Uterus (tissue), 4 donors: ENCODE measurements around the gene SPINK7. TPM values are rescaled to one million over a fixed set of nuclear protein-coding genes. Genes with fewer than 3 reads are reported as not detected.

Experiments used
- DNase-seq, 2 donors: peaks; one replicate each; pipeline ENCODE4 v3.0.0-alpha.2; 2019 to 2020
- H3K27ac ChIP-seq, 2 donors: fragments of 200-600 bp; sonication (generic); 1 replicate in 1 of 2; 2 replicates in 1 of 2; pipeline ENCODE4 v1.5.1; 2016 to 2018
- H3K27me3 ChIP-seq, 2 donors: fragments of 200-600 bp; sonication (generic); one replicate each; pipeline ENCODE4 v1.5.1; 2018 to 2019; ENCODE audit warnings: control low read depth in 1 of 2
- H3K36me3 ChIP-seq, 2 donors: fragments of 200-600 bp; sonication (generic); one replicate each; pipeline ENCODE4 v1.5.1; 2019; ENCODE audit warnings: control low read depth in 1 of 2
- H3K4me1 ChIP-seq, 2 donors: fragments of 200-600 bp; sonication (generic); one replicate each; pipeline ENCODE4 v1.5.1; 2018 to 2019; ENCODE audit warnings: control low read depth in 1 of 2
- H3K4me3 ChIP-seq, 2 donors: fragments of 200-600 bp; sonication (generic); 1 replicate in 1 of 2; 2 replicates in 1 of 2; pipeline ENCODE4 v1.5.1; 2018 to 2019; ENCODE audit warnings: mild to moderate bottlenecking in 1 of 2
- H3K9me3 ChIP-seq, 2 donors: fragments of 200-600 bp; sonication (generic); one replicate each; pipeline ENCODE4 v1.5.1; 2019; ENCODE audit warnings: control low read depth in 1 of 2
- POLR2A ChIP-seq, 2 donors: fragments of 450-650 bp; IDR thresholded peaks; one replicate each; pipeline ENCODE4 v1.6.1; 2016; ENCODE audit warnings: antibody characterized with exemption in 2 of 2, mild to moderate bottlenecking in 1 of 2, moderate library complexity in 1 of 2
- intact Hi-C: fragments of 100-400 bp; cut with DNase I; formaldehyde crosslinking; loops from one replicate; pipeline ENCODE4 v1.15.1; 2023; ENCODE audit warnings: low total_unique reads
- total RNA-seq, 4 donors: library from RNA; depleted of rRNA in 3 of 4; stranded (reverse); fragments of >200 nt in 3 of 4; gene quantifications; one replicate each; pipeline versions ENCODE4 v1.1.0 to v1.2.4, GENCODE V29; 2014 to 2023
- TF ChIP-seq, protein P1 (sequence below), 4 experiments: fragments of 200-600 bp in 2 of 4; fragments of 450-650 bp in 2 of 4; sonication (generic) in 2 of 4; IDR thresholded peaks; one replicate each; pipeline ENCODE4 v1.5.1; 2016 to 2019; ENCODE audit warnings: antibody characterized with exemption in 4 of 4, mild to moderate bottlenecking in 2 of 4, moderate library complexity in 1 of 4
- donor health status: DM: yes; HTN: yes; CAD: no.

Gene SPINK7
- total RNA-seq, 4 donors from 2014 or later = not detected

DNA sequence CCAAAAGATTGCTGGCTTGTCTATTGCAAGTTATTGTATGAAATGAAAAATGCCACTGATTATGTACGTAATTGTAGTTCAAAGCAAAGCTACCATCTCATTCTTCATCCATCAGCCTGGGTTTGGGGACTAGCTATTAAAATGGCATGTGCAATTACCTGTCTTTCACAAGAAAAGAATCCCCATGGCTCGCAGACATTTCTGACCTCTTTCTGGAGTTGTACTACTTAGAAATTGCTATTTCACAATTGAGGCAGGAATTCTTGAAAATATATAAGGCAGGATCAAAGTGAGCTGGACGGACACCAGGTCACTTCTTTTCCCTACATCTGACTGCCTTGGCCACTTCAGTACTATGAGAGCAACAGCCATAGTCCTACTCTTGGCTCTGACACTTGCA lies 23.0 kb downstream of the SPINK7 start, which contains the start of gene SPINK9:
SPINK9 (plus strand) TSS at position 301 of the 400 bp plus-strand sequence; CDS start at position 356, 55 bp downstream.
- peaks cover 0 to 2% of the 10 kb centered on the region in 2 donors for H3K9me3 ChIP-seq
- intact Hi-C loops = no loop called here
- TF ChIP-seq, protein P1, sequence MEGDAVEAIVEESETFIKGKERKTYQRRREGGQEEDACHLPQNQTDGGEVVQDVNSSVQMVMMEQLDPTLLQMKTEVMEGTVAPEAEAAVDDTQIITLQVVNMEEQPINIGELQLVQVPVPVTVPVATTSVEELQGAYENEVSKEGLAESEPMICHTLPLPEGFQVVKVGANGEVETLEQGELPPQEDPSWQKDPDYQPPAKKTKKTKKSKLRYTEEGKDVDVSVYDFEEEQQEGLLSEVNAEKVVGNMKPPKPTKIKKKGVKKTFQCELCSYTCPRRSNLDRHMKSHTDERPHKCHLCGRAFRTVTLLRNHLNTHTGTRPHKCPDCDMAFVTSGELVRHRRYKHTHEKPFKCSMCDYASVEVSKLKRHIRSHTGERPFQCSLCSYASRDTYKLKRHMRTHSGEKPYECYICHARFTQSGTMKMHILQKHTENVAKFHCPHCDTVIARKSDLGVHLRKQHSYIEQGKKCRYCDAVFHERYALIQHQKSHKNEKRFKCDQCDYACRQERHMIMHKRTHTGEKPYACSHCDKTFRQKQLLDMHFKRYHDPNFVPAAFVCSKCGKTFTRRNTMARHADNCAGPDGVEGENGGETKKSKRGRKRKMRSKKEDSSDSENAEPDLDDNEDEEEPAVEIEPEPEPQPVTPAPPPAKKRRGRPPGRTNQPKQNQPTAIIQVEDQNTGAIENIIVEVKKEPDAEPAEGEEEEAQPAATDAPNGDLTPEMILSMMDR (IDR thresholded peaks at IDR 0.05) = no peak
- no peak for TF ChIP-seq POLR2A (IDR thresholded peaks at IDR 0.05)

DNA sequence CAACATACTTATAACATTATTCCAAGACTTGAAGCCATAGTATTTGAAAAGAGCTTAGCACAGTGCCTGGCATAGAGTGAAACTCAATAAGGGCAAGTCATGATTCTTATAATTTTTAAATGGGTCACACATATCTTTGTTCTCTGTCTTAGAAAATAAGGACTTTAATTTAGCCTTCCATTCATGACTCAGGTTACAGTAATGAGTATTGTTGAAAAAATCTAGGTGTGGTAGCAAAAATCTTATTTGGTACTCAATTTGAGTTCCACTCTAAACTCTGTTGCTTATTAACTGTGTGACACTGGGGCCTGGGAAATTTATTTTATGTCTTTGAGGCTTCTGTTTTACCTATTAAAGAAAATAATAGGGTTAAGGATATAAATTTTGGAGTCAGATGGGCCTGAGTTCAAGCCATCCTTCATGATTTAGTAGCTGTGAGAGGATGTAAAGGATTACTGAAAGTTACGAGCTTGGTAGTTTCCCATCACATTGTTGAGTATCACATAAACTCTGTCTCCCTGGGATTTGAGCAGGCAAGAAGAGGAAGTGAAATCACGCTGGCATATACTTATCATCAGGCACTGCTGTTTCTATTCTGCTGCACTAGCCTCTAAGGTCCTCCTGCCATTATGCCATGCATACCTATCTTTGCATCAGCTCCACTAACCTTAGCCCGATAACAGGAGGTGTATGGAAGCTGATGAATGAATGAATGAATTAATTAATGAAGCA lies 24.6 kb downstream of the SPINK7 start:
- no peaks in the 10 kb centered on the region for H3K27me3 ChIP-seq
- no peak overlapping the region for H3K4me3 ChIP-seq
- DNase-seq = no peak
- TF ChIP-seq POLR2A (IDR thresholded peaks at IDR 0.05) = no peak
- TF ChIP-seq, protein P1 (IDR thresholded peaks at IDR 0.05) = no peak
- H3K4me1 ChIP-seq = no peaks in the 10 kb centered on the region
- H3K9me3 ChIP-seq = peaks cover 0 to under 1% of the 10 kb centered on the region in 2 donors
- no peaks in the 10 kb centered on the region for H3K36me3 ChIP-seq
- intact Hi-C loops = no loop called here
- H3K27ac ChIP-seq = no peak overlapping the region

More for the DNA sequence above, 23.0 kb downstream of the SPINK7 start, which contains the start of gene SPINK9:
- DNase-seq = no peak
- Histone ChIP-seq H3K4me1 (no peaks in the 10 kb centered on the region), H3K4me3 (no peak within 1 kb of the TSS), H3K27me3 (no peaks in the 10 kb centered on the region), H3K27ac (no peak within 1 kb of the TSS), H3K36me3 (no peaks in the 10 kb centered on the region)

DNA sequence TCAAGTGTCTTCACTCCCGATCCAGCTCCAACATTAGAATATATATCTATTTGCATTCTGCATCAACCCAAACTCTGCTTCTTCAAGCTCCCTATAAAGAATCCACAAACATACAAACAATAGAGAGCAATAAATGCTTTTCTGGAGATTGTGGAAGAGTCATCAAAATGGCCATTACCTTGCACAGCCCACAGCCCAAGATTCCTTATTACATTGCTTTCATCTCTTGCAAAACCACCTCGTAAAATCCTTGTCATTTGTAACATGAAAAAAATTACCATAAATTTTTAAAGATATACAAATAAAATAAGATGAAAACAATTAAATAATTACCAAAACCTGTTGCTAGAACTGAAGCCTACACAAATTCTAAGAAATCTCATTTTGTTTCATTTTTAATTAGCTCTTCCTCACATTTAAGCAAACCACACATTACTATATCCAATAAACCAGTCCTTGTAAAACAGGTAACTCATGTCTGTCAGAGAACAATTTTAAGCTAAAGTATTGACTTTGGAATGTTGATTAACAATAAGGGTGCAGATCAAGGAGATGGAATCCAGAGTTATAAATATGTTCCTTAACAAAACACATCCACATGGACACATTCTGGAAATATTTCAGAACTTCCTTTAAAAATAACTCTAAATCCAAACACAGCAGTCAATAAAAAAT lies 30.3 kb downstream of the SPINK7 start:
- Histone ChIP-seq H3K36me3 (no peaks in the 10 kb centered on the region), H3K4me3 (no peak overlapping the region), H3K9me3 (no peaks in the 10 kb centered on the region), H3K4me1 (no peaks in the 10 kb centered on the region), H3K27ac (no peak overlapping the region), H3K27me3 (no peaks in the 10 kb centered on the region)
- intact Hi-C loops = no loop called here
- TF ChIP-seq, protein P1 (IDR thresholded peaks at IDR 0.05) = no peak
- no peak for TF ChIP-seq POLR2A (IDR thresholded peaks at IDR 0.05)
- no peak for DNase-seq

DNA sequence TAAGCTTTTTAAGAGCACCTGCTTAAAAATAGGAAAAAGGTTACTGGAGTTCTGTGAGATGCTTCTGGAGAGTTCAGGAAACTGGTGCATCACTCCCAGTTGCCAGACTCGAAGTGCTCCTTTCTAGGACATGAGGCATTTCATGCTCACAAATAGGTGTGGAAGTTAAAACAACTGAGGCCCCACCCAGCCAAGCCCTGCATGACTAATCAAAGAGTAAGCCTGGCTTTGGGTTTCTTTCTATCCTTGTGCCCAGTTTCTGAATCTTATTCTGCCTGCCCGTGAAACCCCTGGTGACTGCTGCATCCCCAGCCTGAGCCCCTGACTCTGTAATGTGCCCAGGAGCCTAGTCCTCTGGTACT lies 30.8 kb downstream of the SPINK7 start:
- Histone ChIP-seq H3K27ac (no peak overlapping the region), H3K4me3 (no peak overlapping the region), H3K9me3 (no peaks in the 10 kb centered on the region), H3K27me3 (no peaks in the 10 kb centered on the region), H3K36me3 (no peaks in the 10 kb centered on the region), H3K4me1 (no peaks in the 10 kb centered on the region)
- no peak for DNase-seq
- intact Hi-C loops = no loop called here
- TF ChIP-seq POLR2A (IDR thresholded peaks at IDR 0.05) = no peak
- TF ChIP-seq, protein P1 (IDR thresholded peaks at IDR 0.05) = no peak
